T-helper 1 cell treated with Interleukin-12 subunit alpha and Interleukin-12 subunit beta and Interleukin-4 antibody, amounts not matched to agents 30 μg/mL and 1 μg/mL, for 36 hours (primary cell): ENCODE data around the gene SPATA32.
"Not testable (repeated sequence)": the region's sequence is repeated elsewhere in the genome, so short reads cannot be mapped to it uniquely, and the experiment has no call there.

Experiments used
- H3K27ac Mint-ChIP-seq: one replicate; pipeline ENCODE4 v1.8.0; 2021; ENCODE audit warnings: mild to moderate bottlenecking, mixed read lengths
- H3K27me3 Mint-ChIP-seq: one replicate; pipeline ENCODE4 v1.8.0; 2021; ENCODE audit warnings: low read depth, mixed read lengths
- H3K36me3 Mint-ChIP-seq: one replicate; pipeline ENCODE4 v1.8.0; 2021; ENCODE audit warnings: low read depth, mixed read lengths
- H3K4me1 Mint-ChIP-seq: one replicate; pipeline ENCODE4 v1.8.0; 2021; ENCODE audit warnings: low read depth, mixed read lengths
- H3K4me3 Mint-ChIP-seq: one replicate; pipeline ENCODE4 v1.8.0; 2021; ENCODE audit warnings: mild to moderate bottlenecking, moderate library complexity, mixed read lengths
- H3K9me3 Mint-ChIP-seq: one replicate; pipeline ENCODE4 v1.8.0; 2021; ENCODE audit warnings: mixed read lengths

Gene SPATA32

GRCh38 chr17:45253237-45253636, 8.7 kb downstream of the SPATA32 start:
- Mint-ChIP-seq H3K4me1 (peaks cover 32% of the 10 kb centered on the region), H3K36me3 (peaks cover 13% of the 10 kb centered on the region)
- not testable (repeated sequence) for H3K4me3 Mint-ChIP-seq, H3K27me3 Mint-ChIP-seq, H3K9me3 Mint-ChIP-seq, H3K27ac Mint-ChIP-seq

GRCh38 chr17:45251931-45252330, 10.0 kb downstream of the SPATA32 start:
- Mint-ChIP-seq H3K36me3 (peaks cover 15% of the 10 kb centered on the region), H3K4me1 (peaks cover 36% of the 10 kb centered on the region), H3K9me3 (no peaks in the 10 kb centered on the region), H3K4me3 (no peak overlapping the region), H3K27ac (peak overlapping the region; percentile 41), H3K27me3 (no peaks in the 10 kb centered on the region)

- peak overlapping the region; percentile 87 for H3K27ac Mint-ChIP-seq
- peak overlapping the region; percentile 88 for H3K4me3 Mint-ChIP-seq
- peaks cover 39% of the 10 kb centered on the region for H3K4me1 Mint-ChIP-seq
- peaks cover 30% of the 10 kb centered on the region for H3K36me3 Mint-ChIP-seq
- H3K27me3 Mint-ChIP-seq, result no peaks in the 10 kb centered on the region
- no peaks in the 10 kb centered on the region for H3K9me3 Mint-ChIP-seq
Observed at GRCh38 chr17:45248132-45248957, 13.5 kb downstream of the SPATA32 start.

- peaks cover 35% of the 10 kb centered on the region for H3K36me3 Mint-ChIP-seq
- no peaks in the 10 kb centered on the region for H3K9me3 Mint-ChIP-seq
- H3K27ac Mint-ChIP-seq, result peak overlapping the region; percentile 92
- H3K4me1 Mint-ChIP-seq, result peaks cover 43% of the 10 kb centered on the region
- peak overlapping the region; percentile 88 for H3K4me3 Mint-ChIP-seq
- no peaks in the 10 kb centered on the region for H3K27me3 Mint-ChIP-seq
Observed at GRCh38 chr17:45247429-45248131, 14.3 kb downstream of the SPATA32 start.

GRCh38 chr17:45246861-45247428, 14.9 kb downstream of the SPATA32 start:
- peak overlapping the region; percentile 92 for H3K27ac Mint-ChIP-seq
- no peaks in the 10 kb centered on the region for H3K9me3 Mint-ChIP-seq
- H3K27me3 Mint-ChIP-seq, result no peaks in the 10 kb centered on the region
- peak overlapping the region; percentile 88 for H3K4me3 Mint-ChIP-seq
- H3K36me3 Mint-ChIP-seq, result peaks cover 34% of the 10 kb centered on the region
- H3K4me1 Mint-ChIP-seq, result peaks cover 41% of the 10 kb centered on the region

- Mint-ChIP-seq H3K27me3 (no peaks in the 10 kb centered on the region), H3K27ac (peak overlapping the region; percentile 92), H3K4me3 (peak overlapping the region; percentile 48), H3K36me3 (peaks cover 33% of the 10 kb centered on the region), H3K4me1 (peaks cover 40% of the 10 kb centered on the region), H3K9me3 (no peaks in the 10 kb centered on the region)
Observed at GRCh38 chr17:45246338-45246737, 15.6 kb downstream of the SPATA32 start.

- Mint-ChIP-seq H3K36me3 (peaks cover 31% of the 10 kb centered on the region), H3K27me3 (no peaks in the 10 kb centered on the region), H3K27ac (peak overlapping the region; percentile 45), H3K4me3 (peak overlapping the region; percentile 34), H3K9me3 (no peaks in the 10 kb centered on the region), H3K4me1 (peaks cover 35% of the 10 kb centered on the region)
Observed at GRCh38 chr17:45244725-45245656, 16.9 kb downstream of the SPATA32 start.

- no peaks in the 10 kb centered on the region for H3K27me3 Mint-ChIP-seq
- H3K9me3 Mint-ChIP-seq, result no peaks in the 10 kb centered on the region
- H3K4me1 Mint-ChIP-seq, result peaks cover 34% of the 10 kb centered on the region
- no peak overlapping the region for H3K4me3 Mint-ChIP-seq
- H3K27ac Mint-ChIP-seq, result no peak overlapping the region
- H3K36me3 Mint-ChIP-seq, result peaks cover 39% of the 10 kb centered on the region
Observed at GRCh38 chr17:45243750-45244149, 18.1 kb downstream of the SPATA32 start.

GRCh38 chr17:45242029-45242414, 19.9 kb downstream of the SPATA32 start:
- no peak overlapping the region for H3K27ac Mint-ChIP-seq
- no peak overlapping the region for H3K4me3 Mint-ChIP-seq
- H3K36me3 Mint-ChIP-seq, result peaks cover 51% of the 10 kb centered on the region
- H3K4me1 Mint-ChIP-seq, result peaks cover 31% of the 10 kb centered on the region
- H3K9me3 Mint-ChIP-seq, result no peaks in the 10 kb centered on the region
- H3K27me3 Mint-ChIP-seq, result no peaks in the 10 kb centered on the region

GRCh38 chr17:45241328-45242028, 20.4 kb downstream of the SPATA32 start:
- Mint-ChIP-seq H3K9me3 (no peaks in the 10 kb centered on the region), H3K27ac (no peak overlapping the region), H3K36me3 (peaks cover 46% of the 10 kb centered on the region), H3K4me3 (no peak overlapping the region), H3K27me3 (no peaks in the 10 kb centered on the region), H3K4me1 (peaks cover 28% of the 10 kb centered on the region)

- Mint-ChIP-seq H3K9me3 (no peaks in the 10 kb centered on the region), H3K4me3 (no peak overlapping the region), H3K4me1 (peaks cover 23% of the 10 kb centered on the region), H3K27me3 (no peaks in the 10 kb centered on the region), H3K36me3 (peaks cover 44% of the 10 kb centered on the region), H3K27ac (no peak overlapping the region)
Observed at GRCh38 chr17:45240905-45241327, 21.0 kb downstream of the SPATA32 start.

GRCh38 chr17:45238155-45238774, 23.6 kb downstream of the SPATA32 start:
- H3K27me3 Mint-ChIP-seq, result no peaks in the 10 kb centered on the region
- peaks cover 56% of the 10 kb centered on the region for H3K36me3 Mint-ChIP-seq
- peak overlapping the region; percentile 36 for H3K27ac Mint-ChIP-seq
- peaks cover 35% of the 10 kb centered on the region for H3K4me1 Mint-ChIP-seq
- H3K9me3 Mint-ChIP-seq, result no peaks in the 10 kb centered on the region
- H3K4me3 Mint-ChIP-seq, result peak overlapping the region; percentile 36

- no peaks in the 10 kb centered on the region for H3K27me3 Mint-ChIP-seq
- no peak overlapping the region for H3K4me3 Mint-ChIP-seq
- H3K9me3 Mint-ChIP-seq, result no peaks in the 10 kb centered on the region
- H3K27ac Mint-ChIP-seq, result peak overlapping the region; percentile 35
- peaks cover 34% of the 10 kb centered on the region for H3K4me1 Mint-ChIP-seq
- H3K36me3 Mint-ChIP-seq, result peaks cover 54% of the 10 kb centered on the region
Observed at GRCh38 chr17:45237686-45238085, 24.2 kb downstream of the SPATA32 start.
